Measurements from ENCODE around the gene NAALADL2.

DNA sequence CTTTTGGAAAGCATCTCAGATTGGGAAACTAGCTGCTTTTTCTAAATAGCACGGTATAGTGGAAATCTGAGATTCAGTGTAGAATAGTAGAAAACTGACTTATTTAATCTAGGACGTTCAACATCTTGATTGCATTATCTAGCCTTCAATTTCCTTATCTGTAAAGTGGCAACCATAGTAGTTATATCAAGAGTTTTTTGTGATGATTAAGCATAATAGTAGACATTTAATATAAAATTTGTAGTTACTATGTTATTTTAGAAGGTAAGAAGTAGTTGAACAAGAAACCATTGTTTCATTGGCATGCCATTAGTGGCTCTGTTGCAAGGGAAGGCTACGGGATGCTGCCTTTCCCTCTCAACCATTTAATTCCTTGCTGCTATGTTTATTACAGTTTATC lies 367.3 kb downstream of the NAALADL2 start:
- TF ChIP-seq, protein P1, sequence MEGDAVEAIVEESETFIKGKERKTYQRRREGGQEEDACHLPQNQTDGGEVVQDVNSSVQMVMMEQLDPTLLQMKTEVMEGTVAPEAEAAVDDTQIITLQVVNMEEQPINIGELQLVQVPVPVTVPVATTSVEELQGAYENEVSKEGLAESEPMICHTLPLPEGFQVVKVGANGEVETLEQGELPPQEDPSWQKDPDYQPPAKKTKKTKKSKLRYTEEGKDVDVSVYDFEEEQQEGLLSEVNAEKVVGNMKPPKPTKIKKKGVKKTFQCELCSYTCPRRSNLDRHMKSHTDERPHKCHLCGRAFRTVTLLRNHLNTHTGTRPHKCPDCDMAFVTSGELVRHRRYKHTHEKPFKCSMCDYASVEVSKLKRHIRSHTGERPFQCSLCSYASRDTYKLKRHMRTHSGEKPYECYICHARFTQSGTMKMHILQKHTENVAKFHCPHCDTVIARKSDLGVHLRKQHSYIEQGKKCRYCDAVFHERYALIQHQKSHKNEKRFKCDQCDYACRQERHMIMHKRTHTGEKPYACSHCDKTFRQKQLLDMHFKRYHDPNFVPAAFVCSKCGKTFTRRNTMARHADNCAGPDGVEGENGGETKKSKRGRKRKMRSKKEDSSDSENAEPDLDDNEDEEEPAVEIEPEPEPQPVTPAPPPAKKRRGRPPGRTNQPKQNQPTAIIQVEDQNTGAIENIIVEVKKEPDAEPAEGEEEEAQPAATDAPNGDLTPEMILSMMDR (IDR thresholded peaks at IDR 0.05): no peak
- no peak for TF ChIP-seq EZH2phosphoT487 (IDR thresholded peaks at IDR 0.05)

Data from neural progenitor cell (in vitro differentiated cells).